T-cell (primary cell): ENCODE data around the gene GALNT3. TPM values are rescaled to one million over a fixed set of nuclear protein-coding genes. Genes with fewer than 3 reads are reported as not detected.

ENCODE experiments used
- ATAC-seq, 4 experiments: fragments of 200-7000 bp in 3 of 4; fragments of 150-1000 bp in 1 of 4; cut with Tn5 transposase; replicated peaks in 1 of 4; 1 replicate in 3 of 4; 2 replicates in 1 of 4; pipeline ENCODE4 v1.10.0; 2021; ENCODE audit warnings: moderate library complexity in 3 of 4, mild to moderate bottlenecking in 2 of 4, moderate number of reproducible peaks in 1 of 4
- CTCF ChIA-PET, 2 donors: fragments of 300-600 bp; sonication (Branson Sonifier 250); formaldehyde crosslinking; loops; one replicate each; lab custom pipeline; 2022; ENCODE audit warnings: antibody characterized with exemption in 2 of 2; lab: Charles Lee
- POLR2A ChIA-PET, 2 donors: fragments of 300-600 bp; sonication (Branson Sonifier 250); formaldehyde crosslinking; loops; one replicate each; lab custom pipeline; 2022; ENCODE audit warnings: antibody characterized with exemption in 2 of 2; lab: Charles Lee
- DNase-seq, 35 experiments: peaks; one replicate each; pipeline versions ENCODE4 v3.0.0 to v3.0.0-alpha.2; 2013 to 2023
- H3K27ac ChIP-seq: one replicate; pipeline ENCODE4 v1.5.1; 2013; ENCODE audit warnings: low read length
- H3K27me3 ChIP-seq, 2 experiments: replicated peaks in 1 of 2; 1 replicate in 1 of 2; 2 replicates in 1 of 2; pipeline versions ENCODE4 v1.6.1 to v1.7.0; 2013; ENCODE audit warnings: low read length in 1 of 2, mixed read lengths in 1 of 2; ENCODE audit not compliant: control insufficient read depth in 2 of 2, insufficient read depth in 2 of 2; ENCODE audit errors: extremely low read depth in 1 of 2
- H3K36me3 ChIP-seq, 2 donors: 1 replicate in 1 of 2; 2 replicates in 1 of 2; pipeline versions ENCODE4 v1.6.1 to v1.7.0; 2013; ENCODE audit warnings: low read length in 1 of 2; ENCODE audit not compliant: control insufficient read depth in 2 of 2, insufficient read depth in 1 of 2; ENCODE audit errors: extremely low read depth in 1 of 2
- H3K4me1 ChIP-seq, 2 experiments: 1 replicate in 1 of 2; 2 replicates in 1 of 2; pipeline versions ENCODE4 v1.6.1 to v1.7.0; 2013; ENCODE audit warnings: low read length in 2 of 2, mixed read lengths in 1 of 2; ENCODE audit not compliant: insufficient read depth in 2 of 2, control insufficient read depth in 1 of 2; ENCODE audit errors: extremely low read depth in 1 of 2
- H3K4me3 ChIP-seq, 2 donors: 1 replicate in 1 of 2; 2 replicates in 1 of 2; pipeline versions ENCODE4 v1.5.1 to v1.7.0; 2013; ENCODE audit warnings: mild to moderate bottlenecking in 2 of 2, low read length in 1 of 2, moderate library complexity in 1 of 2; ENCODE audit not compliant: control insufficient read depth in 1 of 2; ENCODE audit errors: extremely low read depth in 1 of 2
- H3K9me3 ChIP-seq: 2 replicates; pipeline ENCODE4 v1.7.0; 2013
- H3K27ac Mint-ChIP-seq, 2 donors: one replicate each; pipeline ENCODE4 v1.8.0; 2020 to 2021; ENCODE audit warnings: mild to moderate bottlenecking in 2 of 2, mixed read lengths in 2 of 2
- H3K27me3 Mint-ChIP-seq, 2 donors: one replicate each; pipeline ENCODE4 v1.8.0; 2021 to 2022; ENCODE audit warnings: mixed read lengths in 2 of 2
- H3K36me3 Mint-ChIP-seq: one replicate; pipeline ENCODE4 v1.8.0; 2021; ENCODE audit warnings: mixed read lengths
- H3K4me1 Mint-ChIP-seq, 3 donors: one replicate each; pipeline ENCODE4 v1.8.0; 2020 to 2022; ENCODE audit warnings: mixed read lengths in 3 of 3, mild to moderate bottlenecking in 1 of 3
- H3K4me3 Mint-ChIP-seq, 3 donors: one replicate each; pipeline ENCODE4 v1.8.0; 2020 to 2022; ENCODE audit warnings: mild to moderate bottlenecking in 3 of 3, mixed read lengths in 3 of 3, moderate library complexity in 3 of 3
- H3K9me3 Mint-ChIP-seq, 3 donors: one replicate each; pipeline ENCODE4 v1.8.0; 2020 to 2022; ENCODE audit warnings: mixed read lengths in 3 of 3
- WGBS: methylation state at CpG from one replicate; pipeline ENCODE4 v1.1.5; 2013; ENCODE audit warnings: missing lambda C conversion rate; ENCODE audit not compliant: insufficient coverage; 5-methylcytosine and 5-hydroxymethylcytosine counted together
- total RNA-seq, 35 experiments: library from RNA in 6 of 35; stranded (reverse) in 6 of 35; fragments of 120-200 nt in 1 of 35; gene quantifications; one replicate each; pipeline versions ENCODE4 v1.2.1 to v1.2.4 and lab custom pipeline; 2013 to 2026

GALNT3 gene
- total RNA-seq, 5 donors from 2014 or later (not counting 1 experiment from before 2014, with no cell fraction given): 2.8 to 9.7 (median 5.5) TPM

GRCh38 chr2:165833156-165833555 lies 39.1 kb upstream of the GALNT3 start:
- ATAC-seq: no peak
- H3K36me3 Mint-ChIP-seq: peaks cover 9% of the 10 kb centered on the region
- no peak overlapping the region for H3K4me3 ChIP-seq
- H3K27ac ChIP-seq: no peak overlapping the region
- H3K9me3 Mint-ChIP-seq: no peaks in the 10 kb centered on the region
- no peak for DNase-seq
- WGBS: 67% methylated on average over 1 of the region's 4 CpGs
- no peaks in the 10 kb centered on the region for H3K36me3 ChIP-seq
- H3K9me3 ChIP-seq: no peaks in the 10 kb centered on the region
- H3K27me3 Mint-ChIP-seq: no peaks in the 10 kb centered on the region
- ChIA-PET POLR2A (no interaction called here), CTCF (no interaction called here)
- no peak overlapping the region for H3K4me3 Mint-ChIP-seq
- peaks cover 0 to 2% of the 10 kb centered on the region in 2 experiments for H3K27me3 ChIP-seq
- no peaks in the 10 kb centered on the region for H3K4me1 ChIP-seq
- H3K4me1 Mint-ChIP-seq: no peaks in the 10 kb centered on the region
- no peak overlapping the region for H3K27ac Mint-ChIP-seq

DNA sequence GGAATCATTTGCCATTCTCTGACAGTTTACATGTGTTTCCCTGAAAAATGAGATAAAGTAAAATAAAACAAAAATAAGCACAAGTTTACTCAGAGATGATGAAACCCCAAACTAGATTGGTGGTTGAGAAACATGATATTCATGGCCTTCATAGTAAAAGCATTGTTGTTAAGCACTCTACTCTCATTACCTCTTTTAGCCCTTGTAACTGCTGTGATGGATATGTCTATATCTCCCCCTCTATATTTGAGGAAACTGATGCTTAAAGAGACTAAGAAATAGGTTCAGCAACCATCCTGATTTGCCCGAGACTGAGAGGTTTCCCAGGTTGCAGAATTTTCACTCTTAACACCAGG lies 33.9 kb upstream of the GALNT3 start:
- no peak for DNase-seq
- H3K27ac ChIP-seq: no peak overlapping the region
- H3K4me3 ChIP-seq: no peak overlapping the region
- H3K4me1 ChIP-seq: no peaks in the 10 kb centered on the region
- Mint-ChIP-seq H3K36me3 (peaks cover 9% of the 10 kb centered on the region), H3K4me3 (no peak overlapping the region), H3K9me3 (no peaks in the 10 kb centered on the region), H3K27me3 (peaks cover 12% of the 10 kb centered on the region in 2 donors), H3K4me1 (no peaks in the 10 kb centered on the region), H3K27ac (no peak overlapping the region)
- no CpG with 5 or more reads among the region's 1 CpG for WGBS
- CTCF ChIA-PET: no interaction called here
- no peaks in the 10 kb centered on the region for H3K9me3 ChIP-seq
- ATAC-seq: no peak
- H3K27me3 ChIP-seq: peaks cover 0 to 2% of the 10 kb centered on the region in 2 experiments
- H3K36me3 ChIP-seq: no peaks in the 10 kb centered on the region
- POLR2A ChIA-PET: no interaction called here

DNA sequence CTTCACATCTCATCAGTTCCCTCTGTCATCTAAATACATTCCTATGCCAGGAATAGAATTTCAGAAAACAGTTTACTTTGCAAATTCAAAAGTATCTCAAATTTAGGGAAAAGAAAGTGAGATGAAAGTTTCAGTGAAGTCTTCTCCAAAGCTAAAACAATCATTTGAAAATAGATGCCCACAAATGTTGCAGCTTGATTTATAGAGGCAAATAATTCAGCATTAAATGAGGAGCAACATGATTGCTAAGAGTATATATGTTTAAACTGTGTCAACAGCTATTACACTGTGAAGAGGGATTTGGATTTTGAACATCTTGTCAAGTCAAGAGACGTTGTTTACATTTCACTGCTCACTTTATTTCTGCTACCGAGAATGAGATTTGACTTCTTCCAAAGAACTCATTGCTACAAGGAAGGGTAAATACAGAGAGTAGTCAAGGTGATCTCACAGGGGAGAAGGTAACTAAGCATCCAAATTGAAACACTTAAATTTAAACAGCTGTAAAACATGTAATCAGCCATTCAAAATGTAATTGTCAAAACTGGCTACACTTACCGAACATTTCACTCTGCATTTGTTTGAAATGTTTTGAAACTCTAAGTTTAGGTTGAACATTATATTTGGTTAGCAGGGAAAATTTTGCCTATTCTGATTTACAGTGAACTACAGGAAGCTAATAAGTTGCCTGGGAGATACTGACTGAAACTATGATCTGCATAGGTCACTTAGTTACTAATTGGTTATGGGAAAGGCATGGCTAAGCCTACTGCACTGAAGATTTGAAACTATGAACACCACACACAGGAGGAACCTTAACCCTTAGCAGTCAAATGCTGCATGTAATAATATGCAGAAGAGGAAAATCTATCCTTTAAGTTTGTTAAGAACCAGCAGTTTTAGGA lies 33.2 kb upstream of the GALNT3 start:
- Histone ChIP-seq H3K9me3 (no peaks in the 10 kb centered on the region), H3K27ac (no peak overlapping the region), H3K4me1 (no peaks in the 10 kb centered on the region), H3K27me3 (peaks cover 0 to 2% of the 10 kb centered on the region in 2 experiments), H3K36me3 (no peaks in the 10 kb centered on the region), H3K4me3 (no peak overlapping the region)
- ATAC-seq (no peak), DNase-seq (no peak)
- Mint-ChIP-seq H3K4me3 (no peak overlapping the region), H3K36me3 (peaks cover 7% of the 10 kb centered on the region), H3K9me3 (no peaks in the 10 kb centered on the region), H3K27ac (no peak overlapping the region), H3K27me3 (peaks cover 12% of the 10 kb centered on the region in 2 donors), H3K4me1 (no peaks in the 10 kb centered on the region)
- POLR2A ChIA-PET: no interaction called here
- CTCF ChIA-PET: no interaction called here
- WGBS: no CpG with 5 or more reads among the region's 3 CpGs

DNA sequence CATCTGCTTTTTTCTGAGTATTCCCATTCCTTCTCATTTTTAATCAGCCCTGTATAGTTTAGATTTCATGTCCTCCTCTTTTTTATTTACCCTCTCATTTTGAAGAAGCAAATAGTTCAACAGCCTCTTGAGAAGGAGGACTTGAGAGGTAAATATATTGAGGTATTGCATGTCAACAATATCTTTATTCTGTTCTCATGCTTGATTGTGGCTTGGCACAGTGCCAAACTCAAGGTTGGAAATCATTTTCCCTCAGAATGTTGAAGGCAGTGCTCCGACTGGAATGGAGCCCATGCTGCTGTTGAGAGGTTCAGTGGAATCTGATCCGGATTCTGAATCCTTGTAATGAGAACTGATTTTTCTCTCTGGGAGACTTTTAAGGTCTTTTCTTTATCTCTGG lies 31.0 kb upstream of the GALNT3 start:
- H3K9me3 Mint-ChIP-seq: no peaks in the 10 kb centered on the region
- no peak for ATAC-seq

DNA sequence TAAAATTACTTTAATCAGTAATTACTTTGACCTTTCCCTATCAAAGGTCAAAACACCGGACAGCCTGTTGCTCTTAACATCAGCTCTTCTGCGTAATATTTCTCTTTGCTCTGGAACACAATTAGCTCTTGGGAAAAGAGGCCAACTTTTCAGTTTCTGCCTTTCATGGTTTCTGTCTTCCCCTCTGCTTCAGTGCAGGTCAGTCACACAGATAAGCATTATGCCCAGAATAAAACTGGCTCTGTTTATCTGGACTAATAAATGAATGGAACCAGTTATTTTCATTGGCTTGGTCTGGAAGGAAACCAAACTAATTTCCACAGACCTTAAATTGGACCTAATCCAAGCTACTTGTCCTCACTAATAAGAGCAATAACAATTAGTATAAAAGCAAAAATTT lies 26.2 kb upstream of the GALNT3 start:
- H3K36me3 ChIP-seq: no peaks in the 10 kb centered on the region
- ATAC-seq: no peak

More for the DNA sequence above, 31.0 kb upstream of the GALNT3 start:
- CTCF ChIA-PET: no interaction called here
- Histone ChIP-seq H3K27me3 (peaks cover 0 to 2% of the 10 kb centered on the region in 2 experiments), H3K4me1 (no peaks in the 10 kb centered on the region), H3K9me3 (no peaks in the 10 kb centered on the region), H3K4me3 (no peak overlapping the region), H3K27ac (no peak overlapping the region), H3K36me3 (no peaks in the 10 kb centered on the region)
- WGBS: 79% methylated on average over 2 of the region's 2 CpGs
- Mint-ChIP-seq H3K4me3 (no peak overlapping the region), H3K4me1 (no peaks in the 10 kb centered on the region), H3K27ac (no peak overlapping the region), H3K36me3 (no peaks in the 10 kb centered on the region), H3K27me3 (peaks cover 12% of the 10 kb centered on the region in 2 donors)
- DNase-seq: no peak
- POLR2A ChIA-PET: no interaction called here

DNA sequence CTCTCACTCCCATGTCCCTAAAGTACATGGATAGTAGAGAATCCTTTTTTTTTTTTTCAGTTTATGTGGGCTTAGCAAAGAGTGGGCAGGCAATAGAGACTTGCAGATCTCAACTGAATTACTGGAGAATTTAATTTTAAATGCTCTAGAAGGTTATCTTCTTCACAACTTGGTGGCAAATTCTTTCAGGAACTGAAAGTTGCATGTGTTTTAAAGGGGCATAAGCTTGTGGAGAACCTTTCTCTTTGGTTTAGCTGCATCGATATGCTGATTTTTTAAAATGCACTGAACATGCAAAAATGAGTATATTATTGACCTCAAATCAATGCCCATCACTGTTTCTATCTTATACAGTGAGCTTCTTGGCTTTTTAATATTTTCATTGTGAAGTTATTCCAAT lies 24.9 kb upstream of the GALNT3 start:
- Histone ChIP-seq H3K27ac (no peak overlapping the region), H3K4me3 (no peak overlapping the region), H3K4me1 (no peaks in the 10 kb centered on the region), H3K36me3 (no peaks in the 10 kb centered on the region), H3K9me3 (no peaks in the 10 kb centered on the region), H3K27me3 (no peaks in the 10 kb centered on the region)
- H3K4me3 Mint-ChIP-seq: no peak overlapping the region
- ATAC-seq: no peak
- DNase-seq: no peak
- ChIA-PET CTCF (no interaction called here), POLR2A (no interaction called here)
- H3K9me3 Mint-ChIP-seq: no peaks in the 10 kb centered on the region
- no peaks in the 10 kb centered on the region for H3K36me3 Mint-ChIP-seq
- H3K4me1 Mint-ChIP-seq: no peaks in the 10 kb centered on the region
- H3K27ac Mint-ChIP-seq: no peak overlapping the region
- peaks cover 4% of the 10 kb centered on the region in 2 donors for H3K27me3 Mint-ChIP-seq
- no CpG with 5 or more reads among the region's 1 CpG for WGBS

More for the DNA sequence above, 26.2 kb upstream of the GALNT3 start:
- H3K4me3 Mint-ChIP-seq: no peak overlapping the region
- DNase-seq: no peak
- H3K9me3 Mint-ChIP-seq: no peaks in the 10 kb centered on the region
- H3K27me3 Mint-ChIP-seq: peaks cover 8 to 10% of the 10 kb centered on the region in 2 donors
- no peaks in the 10 kb centered on the region for H3K9me3 ChIP-seq
- no peaks in the 10 kb centered on the region for H3K27me3 ChIP-seq
- no peaks in the 10 kb centered on the region for H3K36me3 Mint-ChIP-seq
- H3K4me3 ChIP-seq: no peak overlapping the region
- ChIA-PET CTCF (no interaction called here), POLR2A (no interaction called here)
- WGBS: 100% methylated on average over 2 of the region's 2 CpGs
- H3K27ac ChIP-seq: no peak overlapping the region
- H3K4me1 ChIP-seq: no peaks in the 10 kb centered on the region
- H3K4me1 Mint-ChIP-seq: no peaks in the 10 kb centered on the region
- no peak overlapping the region for H3K27ac Mint-ChIP-seq
